Lower lobe of right lung (tissue), 2 donors: ENCODE data around the gene CD226. TPM values are rescaled to one million over a fixed set of nuclear protein-coding genes. Genes with fewer than 3 reads are reported as not detected.
"Not testable (repeated sequence)": the region's sequence is repeated elsewhere in the genome, so short reads cannot be mapped to it uniquely, and the experiment has no call there.

ENCODE experiments used
- ATAC-seq, 2 donors: fragments of 200-7000 bp; cut with Tn5 transposase; one replicate each; pipeline ENCODE4 v1.9.1; 2020 to 2022; ENCODE audit warnings: mild to moderate bottlenecking in 2 of 2, moderate library complexity in 2 of 2
- DNase-seq: peaks from one replicate; pipeline ENCODE4 v3.0.0-alpha.2; 2020
- H3K27ac ChIP-seq: fragments of 200-600 bp; one replicate; pipeline ENCODE4 v1.8.0; 2022
- H3K27me3 ChIP-seq: fragments of 200-600 bp; one replicate; pipeline ENCODE4 v1.8.0; 2022; ENCODE audit warnings: low read depth
- H3K36me3 ChIP-seq: fragments of 200-600 bp; one replicate; pipeline ENCODE4 v1.8.0; 2022; ENCODE audit warnings: mild to moderate bottlenecking
- H3K4me1 ChIP-seq: fragments of 200-600 bp; one replicate; pipeline ENCODE4 v1.8.0; 2022
- H3K4me3 ChIP-seq: fragments of 200-600 bp; one replicate; pipeline ENCODE4 v1.8.0; 2022; ENCODE audit warnings: mild to moderate bottlenecking
- H3K9me3 ChIP-seq: fragments of 200-600 bp; one replicate; pipeline ENCODE4 v1.8.0; 2022
- intact Hi-C: fragments of 100-400 bp; cut with DNase I; formaldehyde crosslinking; loops from one replicate; pipeline ENCODE4 v1.11.0; 2022
- total RNA-seq: library from RNA; stranded (reverse); fragmentation: NEBNext Ultra II Directional; extraction: Animal tissue kit (Norgen Biotek cat#: 25700); gene quantifications from one replicate; pipeline ENCODE4 v1.2.1, GENCODE V29; 2021
- TF ChIP-seq, protein P1 (sequence below): fragments of 200-600 bp; IDR thresholded peaks from one replicate; pipeline ENCODE4 v1.8.0; 2022; ENCODE audit warnings: antibody characterized with exemption, mild to moderate bottlenecking
- donor health status: DM: no; HTN: yes; CAD: no; lungs with severe emphysema.

The CD226 gene
- total RNA-seq, 1 donor from 2014 or later, result 5.4 TPM

DNA sequence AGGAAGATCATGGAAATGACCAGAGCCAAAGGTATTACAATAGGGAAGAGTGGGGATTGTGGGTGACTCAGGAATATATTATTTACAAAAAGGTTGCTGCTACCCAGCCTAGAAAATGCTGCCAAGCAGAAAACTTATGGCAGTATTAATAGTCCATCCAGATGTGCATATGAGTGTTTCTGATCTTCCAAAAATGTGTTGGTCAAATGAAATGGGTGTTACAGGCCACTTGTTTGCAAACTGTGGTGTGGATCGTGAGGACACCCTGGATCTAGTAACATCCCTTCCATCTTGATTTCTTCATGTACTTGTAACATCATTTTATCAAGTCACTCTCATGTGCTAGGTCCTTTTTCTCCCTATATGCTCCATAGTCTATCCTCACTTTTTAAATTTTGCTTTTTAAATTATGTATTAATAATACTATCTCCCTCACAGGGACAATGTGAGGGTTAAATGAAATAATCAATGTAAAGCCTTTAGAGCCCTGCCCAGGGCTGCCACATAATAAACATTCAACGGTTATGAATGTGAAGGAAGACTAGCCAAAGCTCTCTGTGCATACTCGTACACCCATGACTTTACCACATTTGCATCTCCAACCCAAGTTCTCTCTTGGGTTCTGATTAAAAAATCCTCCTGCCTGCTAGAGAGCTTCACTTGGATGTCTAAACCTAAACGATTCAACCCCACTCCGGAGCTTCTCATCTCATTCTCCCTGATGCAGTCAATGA, 18.5 kb downstream of the CD226 start:
- no peaks in the 10 kb centered on the region for H3K27me3 ChIP-seq

DNA sequence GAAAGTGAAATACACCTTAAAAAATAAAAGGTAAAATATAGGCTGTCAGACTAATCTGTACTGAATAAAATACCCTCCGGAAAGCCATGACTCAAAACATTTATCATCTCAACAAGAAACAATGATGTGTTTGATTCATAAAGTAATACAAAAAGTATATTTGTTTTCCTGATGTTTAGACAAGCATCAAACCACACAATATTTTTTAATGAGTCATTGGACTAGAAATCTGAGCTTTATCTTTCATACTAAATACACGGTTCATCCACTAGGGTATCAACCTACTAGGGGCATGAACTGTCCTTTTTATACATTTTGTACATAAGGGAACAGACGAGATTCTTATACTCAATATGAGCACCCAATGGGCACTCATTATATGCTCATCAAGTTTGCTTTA, 31.3 kb downstream of the CD226 start:
- Histone ChIP-seq H3K36me3 (no peaks in the 10 kb centered on the region), H3K4me1 (no peaks in the 10 kb centered on the region), H3K27me3 (no peaks in the 10 kb centered on the region), H3K27ac (no peak overlapping the region), H3K4me3 (no peak overlapping the region), H3K9me3 (no peaks in the 10 kb centered on the region)
- ATAC-seq (no peak), DNase-seq (no peak)
- intact Hi-C loops, result no loop called here
- TF ChIP-seq, protein P1, sequence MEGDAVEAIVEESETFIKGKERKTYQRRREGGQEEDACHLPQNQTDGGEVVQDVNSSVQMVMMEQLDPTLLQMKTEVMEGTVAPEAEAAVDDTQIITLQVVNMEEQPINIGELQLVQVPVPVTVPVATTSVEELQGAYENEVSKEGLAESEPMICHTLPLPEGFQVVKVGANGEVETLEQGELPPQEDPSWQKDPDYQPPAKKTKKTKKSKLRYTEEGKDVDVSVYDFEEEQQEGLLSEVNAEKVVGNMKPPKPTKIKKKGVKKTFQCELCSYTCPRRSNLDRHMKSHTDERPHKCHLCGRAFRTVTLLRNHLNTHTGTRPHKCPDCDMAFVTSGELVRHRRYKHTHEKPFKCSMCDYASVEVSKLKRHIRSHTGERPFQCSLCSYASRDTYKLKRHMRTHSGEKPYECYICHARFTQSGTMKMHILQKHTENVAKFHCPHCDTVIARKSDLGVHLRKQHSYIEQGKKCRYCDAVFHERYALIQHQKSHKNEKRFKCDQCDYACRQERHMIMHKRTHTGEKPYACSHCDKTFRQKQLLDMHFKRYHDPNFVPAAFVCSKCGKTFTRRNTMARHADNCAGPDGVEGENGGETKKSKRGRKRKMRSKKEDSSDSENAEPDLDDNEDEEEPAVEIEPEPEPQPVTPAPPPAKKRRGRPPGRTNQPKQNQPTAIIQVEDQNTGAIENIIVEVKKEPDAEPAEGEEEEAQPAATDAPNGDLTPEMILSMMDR, result no peak

More for the DNA sequence above, 18.5 kb downstream of the CD226 start:
- Histone ChIP-seq H3K9me3 (no peaks in the 10 kb centered on the region), H3K36me3 (no peaks in the 10 kb centered on the region), H3K4me3 (no peak overlapping the region), H3K4me1 (no peaks in the 10 kb centered on the region), H3K27ac (no peak overlapping the region)
- TF ChIP-seq, protein P1, result no peak
- no peak for DNase-seq
- no peak for ATAC-seq
- intact Hi-C loops, result no loop called here

DNA sequence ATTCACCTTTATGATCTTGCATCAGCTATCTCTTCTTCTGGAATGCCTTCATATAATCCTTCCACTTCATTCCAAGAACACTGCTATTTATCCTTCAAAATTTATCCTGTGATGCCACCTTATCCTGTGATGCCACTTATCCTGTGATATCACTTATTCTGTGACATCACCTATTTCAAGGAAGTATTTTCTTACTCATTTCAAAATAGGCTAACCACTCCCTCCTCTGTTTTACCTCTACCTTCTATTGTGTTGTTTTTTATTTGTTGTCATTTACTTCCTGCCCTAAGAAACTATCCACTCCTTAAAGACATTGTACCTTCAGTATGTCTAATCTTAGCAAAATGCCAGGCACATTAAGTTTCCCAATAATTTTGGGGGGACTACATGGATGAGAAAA, 38.8 kb downstream of the CD226 start:
- H3K27ac ChIP-seq, result no peak overlapping the region
- DNase-seq (no peak), ATAC-seq (no peak)
- intact Hi-C loops, result no loop called here
- H3K9me3 ChIP-seq, result no peaks in the 10 kb centered on the region
- H3K36me3 ChIP-seq, result no peaks in the 10 kb centered on the region
- no peaks in the 10 kb centered on the region for H3K4me1 ChIP-seq
- H3K4me3 ChIP-seq, result no peak overlapping the region
- no peaks in the 10 kb centered on the region for H3K27me3 ChIP-seq
- TF ChIP-seq, protein P1, result no peak

DNA sequence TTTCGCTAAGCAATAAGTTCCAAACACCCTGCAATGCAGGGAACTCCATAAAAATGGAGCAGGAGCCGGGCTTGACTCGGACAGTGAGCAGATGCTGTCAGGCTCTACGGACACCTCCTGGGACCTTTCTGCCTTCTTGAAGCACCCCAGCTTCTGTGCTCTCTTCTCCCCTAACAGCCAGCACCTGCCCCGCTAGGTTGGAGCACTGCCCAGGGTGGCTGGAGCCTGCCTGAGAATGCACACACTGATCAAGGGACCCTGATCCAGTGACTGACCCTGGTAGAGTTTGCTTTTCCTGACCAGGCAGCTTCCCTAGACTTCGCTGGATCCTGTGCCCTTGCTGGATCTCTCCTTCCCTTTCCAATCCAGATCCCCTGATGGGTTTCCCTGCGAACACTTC, 40.9 kb downstream of the CD226 start:
- H3K27ac ChIP-seq, result no peak overlapping the region
- DNase-seq, result no peak
- no peaks in the 10 kb centered on the region for H3K4me1 ChIP-seq
- no peak overlapping the region for H3K4me3 ChIP-seq
- no peak for ATAC-seq
- no peaks in the 10 kb centered on the region for H3K27me3 ChIP-seq
- H3K36me3 ChIP-seq, result no peaks in the 10 kb centered on the region
- intact Hi-C loops, result no loop called here
- no peaks in the 10 kb centered on the region for H3K9me3 ChIP-seq
- TF ChIP-seq, protein P1, result no peak

DNA sequence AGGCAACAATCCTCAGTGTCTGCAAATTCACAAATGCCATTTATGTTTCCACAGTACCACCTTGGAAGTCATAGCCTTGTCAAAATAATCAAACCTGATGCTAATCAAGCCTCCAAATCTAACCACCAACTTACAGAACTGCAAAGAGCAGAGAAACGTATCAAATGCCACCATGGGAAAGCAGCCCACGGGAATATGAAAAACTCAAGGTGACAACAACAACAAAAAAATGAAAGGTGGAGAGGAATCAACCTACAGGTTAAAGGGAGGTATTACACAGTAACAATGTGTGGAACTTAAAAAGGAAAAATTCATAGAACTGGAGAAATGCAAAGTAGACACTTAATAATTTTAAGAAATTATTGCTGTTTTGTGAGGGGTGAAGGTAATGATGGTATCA, 46.7 kb downstream of the CD226 start:
- ATAC-seq (no peak), DNase-seq (no peak)
- Histone ChIP-seq H3K4me3 (no peak overlapping the region), H3K4me1 (no peaks in the 10 kb centered on the region), H3K27me3 (no peaks in the 10 kb centered on the region), H3K9me3 (no peaks in the 10 kb centered on the region), H3K27ac (no peak overlapping the region), H3K36me3 (no peaks in the 10 kb centered on the region)
- intact Hi-C loops, result no loop called here
- TF ChIP-seq, protein P1, result no peak

DNA sequence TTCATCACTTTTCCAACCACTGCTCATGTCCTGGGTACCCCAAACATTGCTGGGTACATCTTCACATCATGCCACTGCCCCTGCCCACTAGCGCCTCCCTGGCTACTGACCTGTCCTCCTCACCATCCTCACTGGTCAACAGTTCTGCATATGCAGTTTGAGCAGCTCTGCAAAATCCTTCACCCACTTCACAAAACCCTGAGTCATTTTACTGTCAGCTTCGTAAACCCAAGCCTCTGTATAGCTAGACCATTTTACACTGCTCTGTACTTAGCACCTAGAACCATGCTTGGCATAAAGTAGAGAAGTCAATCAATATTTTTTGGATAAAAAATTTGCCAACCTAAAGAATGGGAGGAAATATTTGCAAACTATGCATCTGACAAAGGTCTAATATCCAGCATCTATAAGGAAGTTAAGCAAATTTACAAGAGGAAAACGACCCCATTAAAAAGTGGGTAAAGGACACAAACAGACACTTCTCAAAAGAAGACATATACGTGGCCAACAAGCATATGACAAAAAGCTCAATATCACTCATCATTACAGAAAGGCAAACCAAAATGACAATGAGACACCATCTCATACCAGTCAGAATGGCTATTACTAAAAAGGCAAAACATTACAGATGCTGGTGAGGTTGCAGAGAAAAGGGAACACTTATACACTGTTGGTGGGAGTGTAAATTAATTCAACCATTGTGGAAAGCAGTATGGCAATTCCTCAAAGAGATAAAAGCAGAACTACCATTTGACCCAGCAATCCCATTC, 48.3 kb downstream of the CD226 start:
- H3K4me3 ChIP-seq, DNase-seq, H3K27ac ChIP-seq, H3K36me3 ChIP-seq, H3K9me3 ChIP-seq, H3K4me1 ChIP-seq, intact Hi-C loops, ATAC-seq, H3K27me3 ChIP-seq: not testable (repeated sequence)
